Peyer's patch (tissue), 4 donors: ENCODE results near the gene BAIAP2L1.

Experiments used
- CTCF ChIP-seq, 6 experiments: fragments of 450-650 bp in 4 of 6; fragments of 200-600 bp in 2 of 6; sonication (generic) in 1 of 6; IDR thresholded peaks; one replicate each; pipeline ENCODE4 v1.5.1; 2017 to 2019; ENCODE audit warnings: antibody characterized with exemption in 6 of 6, mild to moderate bottlenecking in 3 of 6, moderate library complexity in 1 of 6
- POLR2A ChIP-seq, 2 donors: fragments of 450-650 bp; IDR thresholded peaks; one replicate each; pipeline ENCODE4 v1.5.1; 2017; ENCODE audit warnings: antibody characterized with exemption in 2 of 2, mild to moderate bottlenecking in 2 of 2, moderate library complexity in 2 of 2

GRCh38 chr7:98338441-98338840 lies 62.4 kb downstream of the BAIAP2L1 start:
- TF ChIP-seq CTCF (IDR thresholded peaks at IDR 0.05), result no peak
- TF ChIP-seq POLR2A (IDR thresholded peaks at IDR 0.05), result no peak
